GM10266 (cell line): ENCODE measurements around the gene SRXN1.

Source experiments
- DNase-seq: peaks from one replicate; pipeline ENCODE4 v3.0.0; 2012; ENCODE audit errors: extremely low spot score
- TF ChIP-seq, protein P1 (sequence below): IDR thresholded peaks from 2 replicates; pipeline ENCODE4 v1.5.1; 2012; ENCODE audit warnings: mild to moderate bottlenecking, low read depth; ENCODE audit not compliant: control insufficient read depth, insufficient read depth; ENCODE audit errors: missing control alignments

The SRXN1 gene

DNA sequence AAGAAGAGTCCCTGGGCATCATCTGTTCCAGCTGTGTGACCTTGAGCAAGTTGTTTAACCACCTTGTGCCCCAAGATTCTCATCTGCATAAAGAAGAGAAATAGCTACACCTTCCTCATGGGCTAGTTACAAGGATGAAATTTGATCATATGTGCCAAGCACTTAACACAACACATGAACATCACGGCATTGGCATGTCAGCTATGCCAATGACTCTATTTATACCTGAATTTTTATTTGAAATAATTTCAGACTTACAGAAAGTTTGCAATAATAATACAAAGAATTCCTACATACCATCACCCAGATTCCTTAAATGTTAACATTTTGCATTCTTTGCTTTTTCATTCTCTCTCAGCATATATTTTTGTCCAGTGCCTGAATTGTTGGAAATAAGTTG is 21.9 kb downstream of the SRXN1 start:
- TF ChIP-seq, protein P1, sequence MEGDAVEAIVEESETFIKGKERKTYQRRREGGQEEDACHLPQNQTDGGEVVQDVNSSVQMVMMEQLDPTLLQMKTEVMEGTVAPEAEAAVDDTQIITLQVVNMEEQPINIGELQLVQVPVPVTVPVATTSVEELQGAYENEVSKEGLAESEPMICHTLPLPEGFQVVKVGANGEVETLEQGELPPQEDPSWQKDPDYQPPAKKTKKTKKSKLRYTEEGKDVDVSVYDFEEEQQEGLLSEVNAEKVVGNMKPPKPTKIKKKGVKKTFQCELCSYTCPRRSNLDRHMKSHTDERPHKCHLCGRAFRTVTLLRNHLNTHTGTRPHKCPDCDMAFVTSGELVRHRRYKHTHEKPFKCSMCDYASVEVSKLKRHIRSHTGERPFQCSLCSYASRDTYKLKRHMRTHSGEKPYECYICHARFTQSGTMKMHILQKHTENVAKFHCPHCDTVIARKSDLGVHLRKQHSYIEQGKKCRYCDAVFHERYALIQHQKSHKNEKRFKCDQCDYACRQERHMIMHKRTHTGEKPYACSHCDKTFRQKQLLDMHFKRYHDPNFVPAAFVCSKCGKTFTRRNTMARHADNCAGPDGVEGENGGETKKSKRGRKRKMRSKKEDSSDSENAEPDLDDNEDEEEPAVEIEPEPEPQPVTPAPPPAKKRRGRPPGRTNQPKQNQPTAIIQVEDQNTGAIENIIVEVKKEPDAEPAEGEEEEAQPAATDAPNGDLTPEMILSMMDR = no peak
- DNase-seq = no peak

DNA sequence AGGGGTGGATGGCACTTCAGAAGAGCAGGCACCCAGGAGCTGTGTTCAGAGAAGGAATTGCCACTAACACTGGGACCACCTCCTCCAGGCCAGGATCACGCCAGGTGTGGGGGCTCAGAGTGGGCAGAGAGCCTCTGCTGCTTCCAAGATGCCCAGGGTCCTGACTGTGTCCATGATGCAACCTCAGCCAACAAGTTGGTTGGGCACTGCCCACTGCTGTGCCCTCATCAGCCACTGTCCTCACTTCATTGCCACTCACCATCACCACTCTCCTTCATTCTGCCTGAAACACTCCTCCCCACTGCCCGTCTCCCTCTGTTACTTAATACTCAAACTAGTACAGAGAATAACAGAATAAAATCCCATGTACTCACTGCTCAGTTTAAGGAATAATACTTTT is 26.4 kb downstream of the SRXN1 start:
- TF ChIP-seq, protein P1 = no peak
- DNase-seq = no peak

DNA sequence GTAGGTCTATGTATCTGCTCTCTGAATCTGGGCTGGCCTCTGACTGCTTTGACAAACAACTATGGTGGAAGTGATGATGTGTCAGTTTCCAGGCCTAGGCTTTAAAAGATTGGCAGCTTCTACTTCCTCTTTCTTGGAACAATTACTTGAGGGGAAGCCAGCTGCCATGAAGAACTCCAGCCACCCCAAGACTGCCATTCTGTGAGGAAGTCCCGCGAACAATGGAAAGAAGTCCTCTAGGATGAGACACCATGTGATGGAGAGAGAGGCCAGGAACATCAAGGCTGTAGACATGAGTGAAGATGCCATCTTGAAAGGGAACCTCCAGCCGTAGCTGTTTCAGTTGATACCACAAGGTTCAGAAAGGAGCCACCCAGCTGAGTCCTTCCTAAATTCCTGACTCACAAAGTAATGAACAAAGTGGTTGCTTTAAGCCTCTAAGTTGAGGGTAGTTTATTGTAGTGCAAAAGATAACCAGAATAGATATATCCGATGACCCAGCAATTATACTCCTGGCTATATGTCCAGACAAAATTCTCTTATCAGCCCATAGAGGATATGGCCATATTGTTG is 27.6 kb downstream of the SRXN1 start:
- TF ChIP-seq, protein P1 = no peak
- DNase-seq = no peak

DNA sequence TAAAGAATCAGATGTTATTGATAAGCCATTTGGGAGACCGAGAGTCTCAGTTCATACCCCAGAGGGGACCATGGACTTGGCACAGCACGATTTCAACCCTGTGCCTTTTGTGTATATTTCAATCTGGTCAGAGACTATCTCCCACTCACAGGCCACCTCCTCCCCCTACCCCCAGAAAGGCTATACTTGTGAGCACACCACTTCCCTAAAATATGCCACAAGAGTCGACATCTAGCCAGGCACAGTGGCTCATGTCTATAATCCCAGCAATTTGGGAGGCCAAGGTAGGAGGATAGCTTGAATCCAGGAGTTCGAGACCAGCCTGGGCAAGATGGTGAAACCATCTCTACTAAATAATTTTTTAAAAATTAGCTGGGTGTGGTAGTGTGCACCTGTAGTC is 29.3 kb downstream of the SRXN1 start:
- DNase-seq = no peak
- TF ChIP-seq, protein P1 = no peak

DNA sequence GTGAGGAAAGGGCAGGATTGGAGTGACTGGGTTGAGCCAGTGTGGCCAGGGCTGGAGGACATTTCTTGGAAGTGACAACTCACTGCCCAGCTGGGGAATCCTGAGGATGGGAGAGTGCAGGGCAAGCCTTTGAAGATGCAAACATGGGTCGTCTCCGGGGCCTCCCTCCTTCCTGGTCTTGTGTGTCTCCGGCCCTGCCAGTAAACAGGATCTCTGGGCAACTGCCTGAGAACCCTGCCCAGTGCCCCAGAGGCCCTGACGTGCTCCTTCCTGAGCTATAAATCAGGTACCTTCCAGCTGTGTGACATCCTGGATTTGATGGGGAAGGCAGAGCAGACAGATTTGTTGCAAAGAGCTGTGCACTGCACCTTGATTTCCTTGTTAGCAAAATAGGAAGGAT is 30.0 kb downstream of the SRXN1 start:
- TF ChIP-seq, protein P1 = no peak
- no peak for DNase-seq

DNA sequence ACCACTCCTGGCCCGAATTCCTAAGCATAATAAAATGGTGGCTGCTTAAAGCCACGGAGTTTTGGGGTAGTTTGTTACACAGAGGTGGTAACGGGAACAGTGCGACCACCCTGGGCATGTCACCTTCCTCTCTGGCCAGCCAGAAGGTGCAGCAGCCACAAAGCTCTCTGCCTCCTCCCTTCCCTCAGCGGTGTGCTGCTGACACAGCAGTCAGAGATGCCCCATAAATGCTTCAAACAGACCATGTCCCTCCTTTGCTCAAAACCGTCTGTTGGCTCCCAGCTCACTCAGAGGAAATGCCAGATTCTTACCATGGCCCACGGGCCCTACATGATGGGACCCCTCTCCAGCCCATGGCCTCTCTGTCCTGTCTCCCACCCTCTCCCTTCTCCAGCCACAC is 30.8 kb downstream of the SRXN1 start:
- TF ChIP-seq, protein P1 = no peak
- no peak for DNase-seq

DNA sequence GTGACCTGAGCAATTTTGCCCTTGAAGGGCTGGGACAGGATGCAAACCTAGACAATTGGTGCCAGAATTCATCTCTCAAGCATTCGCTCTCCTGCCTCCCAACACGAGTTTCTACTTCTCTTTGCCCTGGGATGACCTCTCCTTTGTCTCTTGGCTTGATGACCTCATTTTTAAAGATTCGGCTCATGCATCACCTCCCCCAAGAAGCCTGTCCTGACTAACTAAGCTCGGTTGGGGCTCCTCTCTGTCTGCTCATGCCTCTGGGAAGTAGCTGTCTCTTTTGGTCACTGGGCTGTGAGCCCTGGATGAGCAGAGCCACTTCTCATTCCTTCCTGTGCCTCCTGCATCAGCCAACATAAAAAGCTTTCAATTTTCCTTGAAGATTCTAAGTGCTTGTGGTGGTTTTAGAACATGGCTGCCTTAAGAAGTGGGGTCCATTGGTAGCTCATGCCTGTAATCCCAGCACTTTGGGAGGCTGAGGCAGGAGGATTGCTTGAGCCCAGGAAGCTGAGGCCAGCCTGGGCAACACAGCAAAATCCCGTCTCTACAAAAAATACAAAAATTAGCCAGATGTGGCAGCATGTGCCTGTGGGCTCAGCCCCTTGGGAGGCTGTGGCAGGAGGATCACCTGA is 31.8 kb downstream of the SRXN1 start:
- TF ChIP-seq, protein P1 = no peak
- no peak for DNase-seq
